Hematopoietic multipotent progenitor cell treated with erythropoietin and hydrocortisone succinate and interleukin-3 and kit ligand, for 15 days (in vitro differentiated cells): ENCODE data around the gene SH3D19.

Source experiments
- DNase-seq: peaks from one replicate; pipeline ENCODE4 v3.0.0-alpha.2; 2015; ENCODE audit warnings: low spot score

SH3D19 gene

GRCh38 chr4:151195801-151196200 is 129.6 kb downstream of the SH3D19 start:
- no peak for DNase-seq

GRCh38 chr4:151193414-151193813 is 132.0 kb downstream of the SH3D19 start:
- DNase-seq = no peak

GRCh38 chr4:151192556-151193235 is 132.7 kb downstream of the SH3D19 start:
- no peak for DNase-seq

GRCh38 chr4:151184523-151185458 is 140.6 kb downstream of the SH3D19 start:
- no peak for DNase-seq

- DNase-seq = no peak
Measured at GRCh38 chr4:151182455-151182996, 142.9 kb downstream of the SH3D19 start.

- DNase-seq = no peak
Measured at GRCh38 chr4:151176685-151177084, 148.7 kb downstream of the SH3D19 start.

GRCh38 chr4:151175754-151176631 is 149.4 kb downstream of the SH3D19 start:
- no peak for DNase-seq

GRCh38 chr4:151175233-151175632 is 150.2 kb downstream of the SH3D19 start:
- no peak for DNase-seq

- no peak for DNase-seq
Measured at GRCh38 chr4:151174784-151175183, 150.6 kb downstream of the SH3D19 start.

GRCh38 chr4:151173871-151174270 is 151.5 kb downstream of the SH3D19 start:
- DNase-seq = no peak

- DNase-seq = no peak
Measured at GRCh38 chr4:151169900-151170299, 155.5 kb downstream of the SH3D19 start.

GRCh38 chr4:151169223-151169622 is 156.2 kb downstream of the SH3D19 start:
- DNase-seq = no peak

GRCh38 chr4:151167561-151167960 is 157.8 kb downstream of the SH3D19 start:
- no peak for DNase-seq

GRCh38 chr4:151166636-151167035 is 158.8 kb downstream of the SH3D19 start:
- DNase-seq = no peak

GRCh38 chr4:151165205-151166000 is 160.0 kb downstream of the SH3D19 start:
- no peak for DNase-seq

- no peak for DNase-seq
Measured at GRCh38 chr4:151163855-151164254, 161.6 kb downstream of the SH3D19 start.

- no peak for DNase-seq
Measured at GRCh38 chr4:151158979-151159378, 166.4 kb downstream of the SH3D19 start.

GRCh38 chr4:151157543-151157942 is 167.9 kb downstream of the SH3D19 start:
- DNase-seq = no peak

- DNase-seq = no peak
Measured at GRCh38 chr4:151153585-151153984, 171.8 kb downstream of the SH3D19 start.

GRCh38 chr4:151152028-151152427 is 173.4 kb downstream of the SH3D19 start:
- no peak for DNase-seq
